SJSA1 (cell line): Measurements from ENCODE around the gene MAP1LC3B2. TPM values are rescaled to one million over a fixed set of nuclear protein-coding genes. Genes with fewer than 3 reads are reported as not detected.

ENCODE experiments used
- DNase-seq, 2 experiments: peaks; one replicate each; pipeline ENCODE4 v3.0.0-alpha.2; 2015 to 2020; ENCODE audit warnings: low spot score in 2 of 2, low read depth in 1 of 2
- H3K27ac ChIP-seq: fragments of 250-450 bp; sonication (Bioruptor Pico); 2 replicates; pipeline ENCODE4 v1.5.1; 2020; ENCODE audit warnings: mild to moderate bottlenecking, moderate library complexity
- H3K27me3 ChIP-seq: fragments of 250-450 bp; sonication (Bioruptor Pico); replicated peaks from 2 replicates; pipeline ENCODE4 v1.5.1; 2020; ENCODE audit warnings: mild to moderate bottlenecking, moderate library complexity
- H3K36me3 ChIP-seq: fragments of 250-450 bp; sonication (Bioruptor Pico); 2 replicates; pipeline ENCODE4 v1.5.1; 2020; ENCODE audit warnings: mild to moderate bottlenecking
- H3K4me1 ChIP-seq: fragments of 250-450 bp; sonication (Bioruptor Pico); replicated peaks from 2 replicates; pipeline ENCODE4 v1.6.1; 2021; ENCODE audit warnings: mild to moderate bottlenecking
- H3K4me3 ChIP-seq: fragments of 250-450 bp; sonication (Bioruptor Pico); 2 replicates; pipeline ENCODE4 v1.5.1; 2020; ENCODE audit warnings: mild to moderate bottlenecking
- H3K9me3 ChIP-seq: fragments of 250-450 bp; sonication (Bioruptor Pico); replicated peaks from 2 replicates; pipeline ENCODE4 v1.5.1; 2020; ENCODE audit warnings: mild to moderate bottlenecking
- total RNA-seq: library from RNA; depleted of rRNA; stranded (reverse); fragments of >200 nt; shearing (Covaris generic); gene quantifications from 2 replicates; pipeline ENCODE4 v1.2.3, GENCODE V29; 2014

MAP1LC3B2 gene
- total RNA-seq, 1 experiment from 2014 or later: 0.37 TPM

DNA sequence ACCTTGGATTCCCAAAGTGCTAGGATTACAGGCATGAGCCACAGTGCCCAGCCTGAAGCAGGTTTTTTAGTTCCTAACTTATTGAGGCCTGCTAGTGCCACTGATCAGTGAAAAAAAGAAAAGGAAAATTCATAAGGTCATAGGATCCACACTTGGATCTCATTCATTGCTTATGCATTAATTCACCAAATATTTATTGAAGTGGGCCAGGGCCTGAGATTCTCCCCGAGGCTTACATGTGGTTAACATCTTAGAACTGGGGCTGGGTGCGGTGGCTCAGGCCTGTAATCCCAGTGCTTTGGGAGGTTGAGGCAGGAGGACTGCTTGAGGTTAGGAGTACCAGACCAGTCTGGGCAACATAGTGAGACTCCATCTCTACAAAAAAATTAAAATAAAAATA is 29.5 kb upstream of the MAP1LC3B2 start:
- H3K4me3 ChIP-seq: no peak overlapping the region
- no peak for DNase-seq
- no peak overlapping the region for H3K27ac ChIP-seq
- no peaks in the 10 kb centered on the region for H3K27me3 ChIP-seq
- H3K4me1 ChIP-seq: peaks cover 58% of the 10 kb centered on the region
- no peaks in the 10 kb centered on the region for H3K9me3 ChIP-seq
- H3K36me3 ChIP-seq: no peaks in the 10 kb centered on the region

- Histone ChIP-seq H3K27ac (no peak overlapping the region), H3K36me3 (no peaks in the 10 kb centered on the region), H3K4me3 (no peak overlapping the region), H3K4me1 (peaks cover 50% of the 10 kb centered on the region), H3K9me3 (no peaks in the 10 kb centered on the region), H3K27me3 (no peaks in the 10 kb centered on the region)
- no peak for DNase-seq
Observed at GRCh38 chr12:116532428-116532827, 26.8 kb upstream of the MAP1LC3B2 start.

DNA sequence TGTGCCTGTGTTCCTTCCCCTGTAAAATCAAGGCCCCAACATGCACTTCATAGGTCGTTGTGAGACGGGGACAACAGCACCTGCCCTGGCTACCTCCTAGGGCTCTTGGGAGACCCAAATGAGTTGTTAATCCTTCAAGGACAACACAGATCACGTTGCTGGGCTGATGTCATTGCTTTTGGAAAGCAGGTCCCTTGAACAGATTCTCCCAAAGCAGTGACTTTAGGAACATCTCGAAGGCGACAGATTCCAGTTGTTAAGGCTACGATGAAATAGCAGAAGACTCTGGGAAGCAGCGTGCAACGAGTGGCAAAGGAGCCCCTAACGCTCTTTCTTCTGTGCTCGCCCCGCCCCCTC is 26.2 kb upstream of the MAP1LC3B2 start:
- H3K27ac ChIP-seq: no peak overlapping the region
- H3K4me3 ChIP-seq: peak overlapping the region; percentile 39
- H3K4me1 ChIP-seq: peaks cover 50% of the 10 kb centered on the region
- peak in 1 of 2 experiments; percentile 33 for DNase-seq
- H3K27me3 ChIP-seq: no peaks in the 10 kb centered on the region
- no peaks in the 10 kb centered on the region for H3K9me3 ChIP-seq
- H3K36me3 ChIP-seq: no peaks in the 10 kb centered on the region

GRCh38 chr12:116533343-116534251 is 25.6 kb upstream of the MAP1LC3B2 start:
- H3K4me1 ChIP-seq: peaks cover 50% of the 10 kb centered on the region
- H3K27ac ChIP-seq: no peak overlapping the region
- no peaks in the 10 kb centered on the region for H3K27me3 ChIP-seq
- H3K4me3 ChIP-seq: peak overlapping the region; percentile 39
- peak; percentile 71 to 76 for DNase-seq
- no peaks in the 10 kb centered on the region for H3K9me3 ChIP-seq
- H3K36me3 ChIP-seq: no peaks in the 10 kb centered on the region

DNA sequence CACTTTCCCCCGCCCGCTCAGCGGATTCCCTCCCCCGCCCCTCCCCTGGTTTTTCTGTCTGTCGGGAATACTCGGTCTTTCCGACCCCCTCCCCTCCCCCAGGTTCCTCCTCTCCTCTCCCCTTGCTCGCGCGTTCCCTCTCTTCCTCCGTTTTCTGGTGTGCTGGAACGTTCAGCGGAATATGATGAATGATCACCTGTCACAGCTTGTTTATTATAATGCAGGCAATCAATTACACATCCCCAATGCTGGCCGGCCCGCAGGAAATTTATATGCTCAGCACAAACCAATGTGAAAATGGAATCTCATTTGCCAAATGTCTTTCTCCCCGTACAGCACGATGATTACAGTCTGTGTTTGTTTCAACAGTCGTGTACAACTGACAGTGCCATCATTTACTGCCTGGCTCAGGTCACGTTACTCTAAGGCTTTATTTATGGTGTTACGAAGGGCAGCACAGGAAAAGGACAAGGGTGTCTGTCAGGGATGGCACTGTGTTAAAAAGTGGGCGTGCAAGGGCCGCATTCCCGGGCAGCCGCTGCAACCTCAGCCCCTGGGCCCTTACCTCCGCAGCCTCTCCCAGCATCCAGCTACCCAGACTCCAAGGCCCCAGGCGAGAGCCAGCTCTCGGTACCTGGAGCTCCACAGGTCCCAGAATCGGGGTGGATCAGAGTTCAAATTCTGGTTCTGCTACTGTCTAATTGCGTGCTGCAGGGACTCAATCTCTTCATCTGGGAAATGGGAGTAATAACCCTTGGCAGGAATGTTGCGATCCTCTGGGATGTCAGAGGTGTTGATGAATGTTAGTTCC is 24.7 kb upstream of the MAP1LC3B2 start:
- peak overlapping the region; percentile 39 for H3K4me3 ChIP-seq
- H3K4me1 ChIP-seq: peaks cover 50% of the 10 kb centered on the region
- no peaks in the 10 kb centered on the region for H3K9me3 ChIP-seq
- no peak for DNase-seq
- H3K36me3 ChIP-seq: no peaks in the 10 kb centered on the region
- no peaks in the 10 kb centered on the region for H3K27me3 ChIP-seq
- H3K27ac ChIP-seq: no peak overlapping the region

DNA sequence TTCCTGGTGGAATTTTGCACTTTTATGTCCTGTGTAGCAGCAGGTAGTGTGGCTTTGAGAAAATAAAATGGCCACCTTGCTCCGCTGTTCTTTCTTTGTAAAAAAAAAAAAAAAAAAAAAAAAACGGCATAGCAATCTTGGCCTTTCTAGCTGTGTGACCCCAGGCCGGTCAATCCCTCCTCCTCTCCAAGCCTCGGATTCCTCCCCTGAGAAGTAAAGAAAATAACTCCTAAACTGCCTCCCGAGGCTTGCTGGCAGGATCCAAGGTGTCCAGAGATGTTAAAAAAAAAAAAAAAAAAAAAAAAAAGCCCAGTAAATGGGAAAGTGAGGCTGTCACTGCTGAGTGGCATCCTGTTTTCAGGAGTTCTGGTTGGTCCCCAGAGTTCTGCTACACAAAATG is 23.9 kb upstream of the MAP1LC3B2 start:
- H3K4me3 ChIP-seq: no peak overlapping the region
- H3K27ac ChIP-seq: no peak overlapping the region
- no peak for DNase-seq

DNA sequence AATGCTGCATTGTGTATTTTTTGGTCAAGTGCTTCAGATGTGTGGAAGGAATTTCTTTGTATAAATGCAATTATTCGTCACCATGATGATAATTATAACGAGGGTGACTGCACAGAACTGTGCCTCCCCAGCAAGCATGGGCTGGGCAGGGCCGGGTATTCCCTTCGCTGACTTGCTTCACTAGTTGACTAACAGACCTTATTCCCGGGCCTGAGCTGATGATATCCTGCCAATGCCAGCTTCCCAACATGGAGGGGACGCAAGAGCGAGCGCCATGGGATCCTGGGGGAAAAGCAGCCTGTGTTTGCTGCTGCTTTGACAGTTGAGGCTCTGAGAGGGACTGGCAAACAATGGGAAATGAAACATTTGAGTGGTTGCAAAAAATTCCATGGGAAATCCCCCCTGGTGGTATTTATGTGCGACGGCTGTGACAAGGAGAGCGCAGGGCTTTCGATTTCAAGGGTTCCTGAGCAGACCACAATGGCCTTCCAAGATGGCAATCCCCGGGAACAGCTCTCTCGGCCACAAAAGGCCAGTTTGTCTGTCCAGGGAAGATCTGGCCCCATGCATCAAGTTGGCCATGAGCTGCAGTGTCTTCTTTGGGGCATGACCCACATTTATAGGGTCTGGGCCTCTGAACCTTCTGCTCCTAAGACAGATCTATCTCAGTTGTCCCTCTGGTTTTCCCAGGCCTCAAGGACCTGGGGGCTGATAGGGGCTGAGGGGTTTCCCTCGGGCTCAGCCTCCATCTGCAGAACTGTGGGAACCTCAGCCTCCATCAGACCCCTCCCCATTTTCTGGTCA is 21.9 kb upstream of the MAP1LC3B2 start:
- Histone ChIP-seq H3K4me3 (peak overlapping the region; percentile 24), H3K36me3 (no peaks in the 10 kb centered on the region), H3K27me3 (no peaks in the 10 kb centered on the region), H3K27ac (peak overlapping the region; percentile 95), H3K9me3 (no peaks in the 10 kb centered on the region), H3K4me1 (peaks cover 62% of the 10 kb centered on the region)
- peak; percentile 77 to 84 for DNase-seq

More for the DNA sequence above, 23.9 kb upstream of the MAP1LC3B2 start:
- peaks cover 55% of the 10 kb centered on the region for H3K4me1 ChIP-seq
- H3K36me3 ChIP-seq: no peaks in the 10 kb centered on the region
- no peaks in the 10 kb centered on the region for H3K27me3 ChIP-seq
- H3K9me3 ChIP-seq: no peaks in the 10 kb centered on the region

DNA sequence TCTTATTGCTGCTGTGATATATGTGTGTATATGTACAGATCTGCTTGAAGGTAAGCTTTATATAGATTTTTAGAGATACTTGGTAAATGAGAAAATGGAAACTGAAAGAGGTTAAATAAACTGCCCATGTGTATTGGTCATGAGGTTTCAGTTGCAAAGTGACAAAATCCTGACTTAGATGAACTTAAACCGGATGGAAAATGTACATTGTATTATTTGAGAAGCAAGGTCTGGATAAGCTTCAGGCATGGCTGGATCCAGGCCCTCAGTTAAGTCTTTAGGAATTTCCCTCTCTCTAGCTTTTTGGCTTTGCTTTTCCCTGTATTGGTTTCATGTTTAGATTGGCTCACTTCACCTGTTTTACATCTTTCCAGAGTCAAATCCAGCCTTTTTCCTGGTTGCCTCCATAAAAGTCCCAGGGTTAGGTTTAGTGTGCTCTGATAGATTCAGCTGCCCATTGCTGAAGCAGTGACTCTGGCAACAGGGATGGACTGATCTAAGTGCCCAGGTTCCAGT is 21.0 kb upstream of the MAP1LC3B2 start:
- Histone ChIP-seq H3K27me3 (no peaks in the 10 kb centered on the region), H3K27ac (peak overlapping the region; percentile 95), H3K4me1 (peaks cover 63% of the 10 kb centered on the region), H3K36me3 (no peaks in the 10 kb centered on the region), H3K4me3 (no peak overlapping the region), H3K9me3 (no peaks in the 10 kb centered on the region)
- DNase-seq: no peak

- no peaks in the 10 kb centered on the region for H3K27me3 ChIP-seq
- H3K27ac ChIP-seq: peak overlapping the region; percentile 11; the same call in 1 of the 2 replicates
- DNase-seq: no peak
- H3K36me3 ChIP-seq: no peaks in the 10 kb centered on the region
- H3K4me1 ChIP-seq: peaks cover 60% of the 10 kb centered on the region
- no peaks in the 10 kb centered on the region for H3K9me3 ChIP-seq
- H3K4me3 ChIP-seq: no peak overlapping the region
Observed at GRCh38 chr12:116538682-116539305, 20.4 kb upstream of the MAP1LC3B2 start.

- H3K4me3 ChIP-seq: no peak overlapping the region
- H3K27me3 ChIP-seq: no peaks in the 10 kb centered on the region
- H3K36me3 ChIP-seq: no peaks in the 10 kb centered on the region
- peaks cover 59% of the 10 kb centered on the region for H3K4me1 ChIP-seq
- H3K9me3 ChIP-seq: no peaks in the 10 kb centered on the region
- DNase-seq: peak in 1 of 2 experiments; percentile 38
- H3K27ac ChIP-seq: peak overlapping the region; percentile 11; the same call in 1 of the 2 replicates
Observed at GRCh38 chr12:116539361-116539771, 19.8 kb upstream of the MAP1LC3B2 start.

GRCh38 chr12:116539905-116540482 is 19.2 kb upstream of the MAP1LC3B2 start:
- H3K9me3 ChIP-seq: no peaks in the 10 kb centered on the region
- no peaks in the 10 kb centered on the region for H3K36me3 ChIP-seq
- H3K4me3 ChIP-seq: no peak overlapping the region
- peaks cover 55% of the 10 kb centered on the region for H3K4me1 ChIP-seq
- H3K27me3 ChIP-seq: no peaks in the 10 kb centered on the region
- H3K27ac ChIP-seq: no peak overlapping the region; the same call in 1 of the 2 replicates
- DNase-seq: no peak

GRCh38 chr12:116540622-116541152 is 18.5 kb upstream of the MAP1LC3B2 start:
- Histone ChIP-seq H3K36me3 (no peaks in the 10 kb centered on the region), H3K27ac (no peak overlapping the region), H3K27me3 (no peaks in the 10 kb centered on the region), H3K4me1 (peaks cover 55% of the 10 kb centered on the region), H3K4me3 (no peak overlapping the region), H3K9me3 (no peaks in the 10 kb centered on the region)
- no peak for DNase-seq
